K562 (cell line): ENCODE data around the gene HLA-B. TPM values are rescaled to one million over a fixed set of nuclear protein-coding genes. Genes with fewer than 3 reads are reported as not detected.

Source experiments
- ATAC-seq: fragments of 200-7000 bp; cut with Tn5 transposase; 3 replicates; pipeline ENCODE4 v1.9.1; 2020; ENCODE audit warnings: moderate library complexity
- BruUV-seq: library from RNA; stranded (reverse); fragments of 400-500 nt; replicated peaks from 2 replicates; lab custom pipeline; 2021; lab: Mats Ljungman, UMichigan
- CTCF ChIA-PET: fragments of 300-600 bp; formaldehyde crosslinking; extraction: SDS; loops from one replicate; lab custom pipeline; 2021; ENCODE audit warnings: low intra/inter-chr PET ratio; lab: Yijun Ruan, JAX
- POLR2A ChIA-PET: fragments of 300-600, 350-650 bp; sonication (Branson Sonifier 250); formaldehyde crosslinking; extraction: SDS; loops from one replicate; lab custom pipeline; 2021; ENCODE audit warnings: antibody characterized with exemption, inconsistent platforms; lab: Yijun Ruan, JAX
- DNase-seq, 4 experiments: peaks; one replicate each; pipeline versions ENCODE4 v3.0.0 to v3.0.0-alpha.2; 2011 to 2018; ENCODE audit warnings: low spot score in 3 of 4, mixed read lengths in 3 of 4; ENCODE audit errors: extremely low read depth in 1 of 4
- FAIRE-seq: peaks from 2 replicates; lab custom pipeline; 2011; peaks lifted over from hg19 to GRCh38; lab: Jason Lieb, UNC
- H2AFZ ChIP-seq: 2 replicates; pipeline ENCODE4 v1.6.0; 2011; ENCODE audit warnings: low read depth, low read length, control low read depth, inconsistent platforms
- H3K27ac ChIP-seq: fragments of 200-600 bp; 3 replicates; pipeline ENCODE4 v1.8.0; 2011; ENCODE audit warnings: low read depth, mild to moderate bottlenecking, control low read depth, inconsistent platforms, low read length, moderate library complexity, mixed read lengths; ENCODE audit errors: extremely low read depth
- H3K27me3 ChIP-seq, 2 experiments: fragments of 300-600 bp in 1 of 2; 2 replicates in 1 of 2; 3 replicates in 1 of 2; pipeline versions ENCODE4 v1.6.0 to v1.8.0; 2011; ENCODE audit warnings: inconsistent platforms in 2 of 2, low read length in 2 of 2, mild to moderate bottlenecking in 1 of 2, mixed read lengths in 1 of 2, moderate library complexity in 1 of 2; ENCODE audit not compliant: control insufficient read depth in 2 of 2, insufficient read depth in 2 of 2
- H3K36me3 ChIP-seq: fragments of 300-600 bp; 3 replicates; pipeline ENCODE4 v1.8.0; 2011; ENCODE audit warnings: mild to moderate bottlenecking, low read length, inconsistent platforms; ENCODE audit not compliant: control insufficient read depth, insufficient read depth
- H3K4me1 ChIP-seq, 2 experiments: fragments of 200-600 bp in 1 of 2; replicated peaks in 1 of 2; 2 replicates in 1 of 2; 3 replicates in 1 of 2; pipeline versions ENCODE4 v1.5.1 to v1.8.0; 2011; ENCODE audit warnings: inconsistent platforms in 2 of 2, low read length in 2 of 2, mild to moderate bottlenecking in 1 of 2, mixed read lengths in 1 of 2, moderate library complexity in 1 of 2; ENCODE audit not compliant: control insufficient read depth in 2 of 2, insufficient read depth in 2 of 2
- H3K4me2 ChIP-seq: 2 replicates; pipeline ENCODE4 v1.6.1; 2011; ENCODE audit warnings: low read length, control low read depth, inconsistent platforms, mixed read lengths; ENCODE audit not compliant: insufficient read depth
- H3K4me3 ChIP-seq: fragments of 200-600 bp; sonication (generic), shearing (Covaris generic); 2 replicates; pipeline ENCODE4 v1.5.1; 2016; ENCODE audit warnings: control low read depth, inconsistent platforms
- H3K79me2 ChIP-seq: fragments of 200-600 bp; 3 replicates; pipeline ENCODE4 v1.8.0; 2011; ENCODE audit warnings: low read length, inconsistent platforms; ENCODE audit not compliant: control insufficient read depth, insufficient read depth
- H3K9ac ChIP-seq, 2 experiments: 2 replicates each; pipeline versions ENCODE4 v1.6.0 to v1.6.1; 2011; ENCODE audit warnings: low read depth in 2 of 2, low read length in 2 of 2, control low read depth in 1 of 2, inconsistent platforms in 1 of 2, mild to moderate bottlenecking in 1 of 2, mixed read lengths in 1 of 2; ENCODE audit not compliant: insufficient read depth in 1 of 2
- H3K9me1 ChIP-seq: one replicate; pipeline ENCODE4 v1.6.0; 2011; ENCODE audit warnings: inconsistent platforms, mild to moderate bottlenecking, low read length, moderate library complexity; ENCODE audit not compliant: control insufficient read depth, insufficient read depth
- H3K9me3 ChIP-seq: replicated peaks from 2 replicates; pipeline ENCODE4 v1.5.1; 2011; ENCODE audit warnings: low read depth, low read length, inconsistent platforms; ENCODE audit not compliant: control insufficient read depth, insufficient read depth
- H4K20me1 ChIP-seq: replicated peaks from 2 replicates; pipeline ENCODE4 v1.6.1; 2011; ENCODE audit warnings: low read length, inconsistent platforms, mixed read lengths; ENCODE audit not compliant: control insufficient read depth, insufficient read depth
- BCOR ChIP-seq: fragments of 450-650 bp; IDR thresholded peaks from 2 replicates; pipeline ENCODE4 v1.6.1; 2016
- HDAC1 ChIP-seq, 2 experiments: fragments of 450-650 bp; IDR thresholded peaks; 2 replicates each; pipeline ENCODE4 v1.6.1; 2016 to 2017; ENCODE audit warnings: inconsistent platforms in 1 of 2, mild to moderate bottlenecking in 1 of 2, moderate library complexity in 1 of 2
- HDAC2 ChIP-seq: fragments of 450-650 bp; IDR thresholded peaks from 2 replicates; pipeline ENCODE4 v1.6.1; 2016; ENCODE audit warnings: mild to moderate bottlenecking
- KDM1A ChIP-seq, 2 experiments: fragments of 450-650 bp; IDR thresholded peaks; 2 replicates each; pipeline ENCODE4 v1.6.1; 2016; ENCODE audit warnings: mild to moderate bottlenecking in 2 of 2
- PHB2 ChIP-seq: fragments of 450-650 bp; IDR thresholded peaks from 2 replicates; pipeline ENCODE4 v1.6.1; 2017; ENCODE audit warnings: low read depth
- PML ChIP-seq: IDR thresholded peaks from 2 replicates; pipeline ENCODE4 v1.6.1; 2012; ENCODE audit warnings: low read length, inconsistent platforms
- RBM25 ChIP-seq: fragments of 200-400 bp; formaldehyde crosslinking; IDR thresholded peaks from 2 replicates; pipeline ENCODE4 v1.6.1; 2018; ENCODE audit warnings: low read length, low read depth, moderate library complexity; ENCODE audit not compliant: severe bottlenecking
- SMARCA5 ChIP-seq: fragments of 450-650 bp; IDR thresholded peaks from 2 replicates; pipeline ENCODE4 v1.6.1; 2016
- ZFP36 ChIP-seq: fragments of 150-350 bp; IDR thresholded peaks from 2 replicates; pipeline ENCODE4 v1.6.1; 2018; ENCODE audit warnings: low read length, low read depth; ENCODE audit not compliant: partially characterized antibody
- WGBS: fragments of 100-300 bp; shearing (Covaris generic); methylation state at CpG from one replicate; pipeline ENCODE4 v1.1.6; 2016; ENCODE audit warnings: low coverage, mixed read lengths; ENCODE audit not compliant: insufficient coverage; ENCODE audit errors: missing lambda C conversion rate; 5-methylcytosine and 5-hydroxymethylcytosine counted together
- in situ Hi-C: fragments of 300-500 bp; cut with MboI; formaldehyde crosslinking; loops from 4 replicates; pipeline ENCODE4 v1.15.0; 2018; ENCODE audit warnings: inconsistent platforms, mixed read lengths
- intact Hi-C: fragments of 100-400 bp; cut with micrococcal nuclease; formaldehyde crosslinking; loops from 2 replicates; pipeline ENCODE4 v1.14.2; 2022
- polyA plus RNA-seq, 8 experiments: library from polyadenylated mRNA; depleted of rRNA in 4 of 8; stranded (reverse) in 5 of 8; unstranded in 3 of 8; fragments of >200 nt; fragmentation: Nextera tagmentation in 2 of 8; fragmentation: Illumina TruSeq in 1 of 8; extraction: Ambion mirVana in 2 of 8; extraction: Trizol in 1 of 8; gene quantifications; 2 replicates each; pipeline versions ENCODE4 v1.2.1 to v1.2.3, GENCODE V29; 2011 to 2014; ENCODE audit warnings: inconsistent platforms in 1 of 8, missing spikeins in 1 of 8
- total RNA-seq, 7 experiments: library from RNA; depleted of rRNA in 6 of 7; stranded (reverse); fragments of >200 nt in 6 of 7; fragmentation: Illumina TruSeq in 2 of 7; extraction: Trizol in 2 of 7; gene quantifications; 2 replicates each; pipeline versions ENCODE4 v1.2.1 to v1.2.3, GENCODE V29; 2011 to 2021; ENCODE audit warnings: low replicate concordance in 1 of 7
- TF ChIP-seq, protein P1 (sequence below): fragments of 450-650 bp; IDR thresholded peaks from 2 replicates; pipeline ENCODE4 v1.6.1; 2016; ENCODE audit warnings: mild to moderate bottlenecking, moderate library complexity

HLA-B gene
- total and polyA plus RNA-seq, 9 of the 15 experiments (the other 6 are each of a cell fraction or from before 2014, with no cell fraction given) = 0.07 to 9.7 (median 0.65) TPM; not detected in 2

DNA sequence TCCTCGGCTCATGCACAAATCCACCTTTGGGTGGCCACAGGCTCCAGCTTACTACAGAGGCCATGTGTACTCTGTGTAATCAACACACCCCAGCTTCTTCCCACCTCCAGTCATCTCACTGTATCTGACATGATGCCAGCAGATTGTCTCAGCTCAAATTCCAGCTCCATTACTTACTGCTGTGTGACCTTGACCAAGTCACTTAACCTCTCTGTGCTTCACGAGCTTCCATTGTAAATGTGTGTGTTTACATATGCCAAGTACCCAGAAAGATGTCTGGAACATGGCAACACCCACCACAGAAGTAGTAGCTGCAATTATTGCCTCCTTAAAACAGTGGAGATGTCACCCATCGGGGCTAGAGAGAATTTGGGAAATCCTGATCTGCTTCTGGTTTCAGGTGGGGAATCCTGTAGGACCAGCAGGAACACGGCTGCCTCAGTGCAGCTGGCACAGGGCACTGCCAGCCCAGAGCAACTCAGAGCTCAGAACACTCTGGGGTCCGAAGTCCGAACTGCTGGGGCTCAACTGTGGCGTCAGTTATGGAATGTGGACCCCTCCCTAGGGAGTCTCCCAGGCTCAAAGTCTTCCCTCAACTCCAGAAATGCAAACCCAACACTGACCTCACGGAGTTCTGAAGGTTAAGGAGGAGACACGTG lies 21.2 kb upstream of the HLA-B start:
- FAIRE-seq (no peak), DNase-seq (no peak), ATAC-seq (no peak)
- in situ Hi-C loops = loop anchor here (10.0 kb wide), 1 partner anchor 463 kb away; the partner anchor contains the start of gene VARS2
- BruUV-seq = no TSS peak
- no peak overlapping the region for H3K4me2 ChIP-seq
- H3K79me2 ChIP-seq = no peaks in the 10 kb centered on the region
- intact Hi-C loops = no loop called here
- no peak overlapping the region for H3K4me3 ChIP-seq
- no peaks in the 10 kb centered on the region for H3K9me3 ChIP-seq
- ChIA-PET CTCF (interaction anchor here (0.7 kb wide), 1 partner anchor 118 kb away, joined by 3 read pairs; no protein-coding TSS in a partner anchor), POLR2A (interaction anchor here (0.6 to 2.5 kb wide), 4 partner anchors 8 to 180 kb away, joined by 3 to 7 read pairs (median 4); no protein-coding TSS in a partner anchor)
- no peak overlapping the region for H2AFZ ChIP-seq
- TF ChIP-seq BCOR = peak; percentile 98
- peak; percentile 63; the same call in 1 of the 2 replicates for TF ChIP-seq HDAC2
- TF ChIP-seq, protein P1, sequence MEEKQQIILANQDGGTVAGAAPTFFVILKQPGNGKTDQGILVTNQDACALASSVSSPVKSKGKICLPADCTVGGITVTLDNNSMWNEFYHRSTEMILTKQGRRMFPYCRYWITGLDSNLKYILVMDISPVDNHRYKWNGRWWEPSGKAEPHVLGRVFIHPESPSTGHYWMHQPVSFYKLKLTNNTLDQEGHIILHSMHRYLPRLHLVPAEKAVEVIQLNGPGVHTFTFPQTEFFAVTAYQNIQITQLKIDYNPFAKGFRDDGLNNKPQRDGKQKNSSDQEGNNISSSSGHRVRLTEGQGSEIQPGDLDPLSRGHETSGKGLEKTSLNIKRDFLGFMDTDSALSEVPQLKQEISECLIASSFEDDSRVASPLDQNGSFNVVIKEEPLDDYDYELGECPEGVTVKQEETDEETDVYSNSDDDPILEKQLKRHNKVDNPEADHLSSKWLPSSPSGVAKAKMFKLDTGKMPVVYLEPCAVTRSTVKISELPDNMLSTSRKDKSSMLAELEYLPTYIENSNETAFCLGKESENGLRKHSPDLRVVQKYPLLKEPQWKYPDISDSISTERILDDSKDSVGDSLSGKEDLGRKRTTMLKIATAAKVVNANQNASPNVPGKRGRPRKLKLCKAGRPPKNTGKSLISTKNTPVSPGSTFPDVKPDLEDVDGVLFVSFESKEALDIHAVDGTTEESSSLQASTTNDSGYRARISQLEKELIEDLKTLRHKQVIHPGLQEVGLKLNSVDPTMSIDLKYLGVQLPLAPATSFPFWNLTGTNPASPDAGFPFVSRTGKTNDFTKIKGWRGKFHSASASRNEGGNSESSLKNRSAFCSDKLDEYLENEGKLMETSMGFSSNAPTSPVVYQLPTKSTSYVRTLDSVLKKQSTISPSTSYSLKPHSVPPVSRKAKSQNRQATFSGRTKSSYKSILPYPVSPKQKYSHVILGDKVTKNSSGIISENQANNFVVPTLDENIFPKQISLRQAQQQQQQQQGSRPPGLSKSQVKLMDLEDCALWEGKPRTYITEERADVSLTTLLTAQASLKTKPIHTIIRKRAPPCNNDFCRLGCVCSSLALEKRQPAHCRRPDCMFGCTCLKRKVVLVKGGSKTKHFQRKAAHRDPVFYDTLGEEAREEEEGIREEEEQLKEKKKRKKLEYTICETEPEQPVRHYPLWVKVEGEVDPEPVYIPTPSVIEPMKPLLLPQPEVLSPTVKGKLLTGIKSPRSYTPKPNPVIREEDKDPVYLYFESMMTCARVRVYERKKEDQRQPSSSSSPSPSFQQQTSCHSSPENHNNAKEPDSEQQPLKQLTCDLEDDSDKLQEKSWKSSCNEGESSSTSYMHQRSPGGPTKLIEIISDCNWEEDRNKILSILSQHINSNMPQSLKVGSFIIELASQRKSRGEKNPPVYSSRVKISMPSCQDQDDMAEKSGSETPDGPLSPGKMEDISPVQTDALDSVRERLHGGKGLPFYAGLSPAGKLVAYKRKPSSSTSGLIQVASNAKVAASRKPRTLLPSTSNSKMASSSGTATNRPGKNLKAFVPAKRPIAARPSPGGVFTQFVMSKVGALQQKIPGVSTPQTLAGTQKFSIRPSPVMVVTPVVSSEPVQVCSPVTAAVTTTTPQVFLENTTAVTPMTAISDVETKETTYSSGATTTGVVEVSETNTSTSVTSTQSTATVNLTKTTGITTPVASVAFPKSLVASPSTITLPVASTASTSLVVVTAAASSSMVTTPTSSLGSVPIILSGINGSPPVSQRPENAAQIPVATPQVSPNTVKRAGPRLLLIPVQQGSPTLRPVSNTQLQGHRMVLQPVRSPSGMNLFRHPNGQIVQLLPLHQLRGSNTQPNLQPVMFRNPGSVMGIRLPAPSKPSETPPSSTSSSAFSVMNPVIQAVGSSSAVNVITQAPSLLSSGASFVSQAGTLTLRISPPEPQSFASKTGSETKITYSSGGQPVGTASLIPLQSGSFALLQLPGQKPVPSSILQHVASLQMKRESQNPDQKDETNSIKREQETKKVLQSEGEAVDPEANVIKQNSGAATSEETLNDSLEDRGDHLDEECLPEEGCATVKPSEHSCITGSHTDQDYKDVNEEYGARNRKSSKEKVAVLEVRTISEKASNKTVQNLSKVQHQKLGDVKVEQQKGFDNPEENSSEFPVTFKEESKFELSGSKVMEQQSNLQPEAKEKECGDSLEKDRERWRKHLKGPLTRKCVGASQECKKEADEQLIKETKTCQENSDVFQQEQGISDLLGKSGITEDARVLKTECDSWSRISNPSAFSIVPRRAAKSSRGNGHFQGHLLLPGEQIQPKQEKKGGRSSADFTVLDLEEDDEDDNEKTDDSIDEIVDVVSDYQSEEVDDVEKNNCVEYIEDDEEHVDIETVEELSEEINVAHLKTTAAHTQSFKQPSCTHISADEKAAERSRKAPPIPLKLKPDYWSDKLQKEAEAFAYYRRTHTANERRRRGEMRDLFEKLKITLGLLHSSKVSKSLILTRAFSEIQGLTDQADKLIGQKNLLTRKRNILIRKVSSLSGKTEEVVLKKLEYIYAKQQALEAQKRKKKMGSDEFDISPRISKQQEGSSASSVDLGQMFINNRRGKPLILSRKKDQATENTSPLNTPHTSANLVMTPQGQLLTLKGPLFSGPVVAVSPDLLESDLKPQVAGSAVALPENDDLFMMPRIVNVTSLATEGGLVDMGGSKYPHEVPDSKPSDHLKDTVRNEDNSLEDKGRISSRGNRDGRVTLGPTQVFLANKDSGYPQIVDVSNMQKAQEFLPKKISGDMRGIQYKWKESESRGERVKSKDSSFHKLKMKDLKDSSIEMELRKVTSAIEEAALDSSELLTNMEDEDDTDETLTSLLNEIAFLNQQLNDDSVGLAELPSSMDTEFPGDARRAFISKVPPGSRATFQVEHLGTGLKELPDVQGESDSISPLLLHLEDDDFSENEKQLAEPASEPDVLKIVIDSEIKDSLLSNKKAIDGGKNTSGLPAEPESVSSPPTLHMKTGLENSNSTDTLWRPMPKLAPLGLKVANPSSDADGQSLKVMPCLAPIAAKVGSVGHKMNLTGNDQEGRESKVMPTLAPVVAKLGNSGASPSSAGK = no peak
- TF ChIP-seq SMARCA5 = peak; percentile 94
- no peak for TF ChIP-seq PHB2
- peak; percentile 61 to 80 for TF ChIP-seq KDM1A (IDR thresholded peaks at IDR 0.05)
- peak; percentile 97 for TF ChIP-seq RBM25
- peak; percentile 91 for TF ChIP-seq ZFP36
- no peak for TF ChIP-seq HDAC1 (IDR thresholded peaks at IDR 0.05)
- no peak for TF ChIP-seq PML
- no peaks in the 10 kb centered on the region for H3K9me1 ChIP-seq
- 3% methylated on average over 9 of the region's 9 CpGs for WGBS
- no peak overlapping the region for H3K27ac ChIP-seq
- H4K20me1 ChIP-seq = no peaks in the 10 kb centered on the region
- H3K4me1 ChIP-seq = no peaks in the 10 kb centered on the region
- peaks cover 21 to 45% of the 10 kb centered on the region in 2 experiments for H3K27me3 ChIP-seq
- no peaks in the 10 kb centered on the region for H3K36me3 ChIP-seq
- no peak overlapping the region for H3K9ac ChIP-seq
